ENCODE data around the gene CHD5.

CHD5 gene

DNA sequence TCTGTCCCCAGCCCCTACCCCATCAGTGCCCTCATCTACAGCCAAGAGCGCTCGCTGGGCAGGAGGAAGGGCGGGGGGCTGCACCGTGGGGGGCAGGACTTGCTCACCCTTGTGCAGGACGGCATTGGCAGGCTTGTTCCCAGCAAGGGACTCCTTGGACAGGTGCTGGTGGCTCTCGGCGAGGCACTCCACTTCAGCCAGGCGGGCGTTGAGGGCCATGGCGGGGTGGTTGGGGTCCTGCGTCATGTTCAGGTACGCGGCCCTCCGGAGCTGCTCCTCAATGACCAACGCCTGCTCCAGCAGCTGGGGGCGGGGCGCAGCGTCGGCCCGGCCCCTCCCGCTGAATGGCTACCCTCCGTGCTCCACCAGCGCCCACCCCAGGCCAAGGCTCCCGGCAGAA, 70.4 kb downstream of the CHD5 start:
- no peak for DNase-seq

DNA sequence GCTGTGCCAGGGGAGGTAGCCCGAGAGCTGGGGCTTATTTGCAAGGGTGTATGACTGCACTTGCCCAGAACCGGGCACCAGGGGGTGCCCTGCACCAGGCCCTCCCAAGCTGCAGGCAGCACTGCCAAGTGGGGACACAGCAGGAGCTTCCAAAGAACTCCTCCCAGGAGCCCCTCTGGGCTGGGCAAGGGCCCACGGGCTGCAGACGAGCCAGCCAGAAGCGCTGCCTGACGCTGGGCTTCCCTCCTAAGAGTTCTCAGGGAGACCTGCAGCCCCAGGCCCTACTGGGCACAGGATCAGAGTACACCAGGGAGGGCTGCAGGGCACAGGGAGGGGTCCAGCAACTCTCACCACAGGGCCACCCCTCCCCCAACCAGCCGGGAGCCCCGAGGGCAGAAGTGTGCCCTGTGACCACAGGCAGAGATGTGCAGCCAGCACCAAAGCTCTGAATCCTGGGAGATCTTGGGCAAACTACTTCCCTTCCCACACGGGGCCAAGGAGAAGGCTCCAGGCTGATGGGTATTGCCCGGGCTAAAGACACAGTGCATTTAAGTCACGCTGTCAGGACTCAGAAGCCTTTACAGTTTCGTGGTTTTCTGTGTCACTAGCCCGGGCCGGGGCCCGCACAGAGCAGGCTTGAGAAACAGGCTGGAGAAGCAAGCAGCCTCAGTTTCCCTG, 71.0 kb downstream of the CHD5 start:
- DNase-seq, result no peak

DNA sequence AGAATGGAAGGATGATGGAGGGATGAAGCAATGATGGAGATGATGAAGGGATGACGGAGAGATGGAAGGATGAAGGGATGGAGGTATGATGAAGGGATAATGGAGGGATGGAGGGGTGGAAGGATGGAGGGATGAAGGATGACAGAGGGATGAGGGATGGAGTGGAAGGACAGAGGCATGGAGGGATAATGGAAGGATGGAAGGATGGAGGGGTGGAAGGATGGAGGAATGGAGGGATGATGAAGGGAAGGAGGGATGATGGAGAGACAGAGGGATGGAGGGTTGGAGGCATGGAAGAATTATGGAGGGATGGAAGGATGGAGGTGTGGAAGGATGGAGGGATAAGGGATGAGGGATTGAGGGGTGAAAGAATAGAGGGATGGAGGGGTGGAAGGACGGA, 71.6 kb downstream of the CHD5 start:
- no peak for DNase-seq

DNA sequence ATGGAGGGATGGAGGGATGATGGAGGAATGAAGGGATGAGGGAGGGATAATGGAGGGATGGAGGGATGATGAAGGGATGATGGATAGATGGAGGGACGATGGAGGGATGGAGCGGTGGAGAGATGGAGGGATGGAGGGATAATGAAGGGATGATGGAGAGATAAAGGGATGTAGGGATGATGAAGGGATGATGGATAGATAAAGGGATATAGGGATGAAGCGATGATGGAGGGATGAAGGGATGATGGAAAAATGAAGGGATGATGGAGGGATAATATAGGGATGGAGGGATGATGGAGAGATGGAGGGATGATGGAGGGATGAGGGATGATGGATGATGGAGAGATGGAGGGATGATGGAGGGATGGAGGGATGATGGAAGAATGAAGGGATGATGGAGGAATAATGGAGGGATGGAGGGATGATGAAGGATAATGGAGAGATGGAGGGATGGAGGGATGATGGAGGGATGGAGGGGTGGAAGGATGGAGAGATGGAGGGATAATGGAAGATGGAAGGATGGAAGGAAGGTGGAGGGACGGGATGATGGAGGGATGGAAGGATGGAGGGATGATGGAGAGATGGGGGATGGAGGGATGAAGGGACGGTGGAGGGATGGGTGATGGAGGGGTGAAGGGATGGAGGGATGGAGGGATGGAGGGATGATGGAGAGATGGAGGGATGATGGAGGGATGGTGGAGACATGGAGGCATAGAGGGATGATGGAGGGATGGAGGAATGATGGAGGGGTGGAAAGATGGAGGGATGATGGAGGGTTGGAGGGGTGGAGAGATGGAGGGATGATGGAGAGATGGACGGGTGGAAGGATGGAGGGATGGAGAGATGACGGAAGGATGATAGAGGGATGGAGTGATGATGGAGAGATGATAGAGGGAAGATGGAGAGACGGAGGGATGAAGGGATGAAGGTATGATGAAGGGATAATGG, 72.4 kb downstream of the CHD5 start:
- no peak for DNase-seq

DNA sequence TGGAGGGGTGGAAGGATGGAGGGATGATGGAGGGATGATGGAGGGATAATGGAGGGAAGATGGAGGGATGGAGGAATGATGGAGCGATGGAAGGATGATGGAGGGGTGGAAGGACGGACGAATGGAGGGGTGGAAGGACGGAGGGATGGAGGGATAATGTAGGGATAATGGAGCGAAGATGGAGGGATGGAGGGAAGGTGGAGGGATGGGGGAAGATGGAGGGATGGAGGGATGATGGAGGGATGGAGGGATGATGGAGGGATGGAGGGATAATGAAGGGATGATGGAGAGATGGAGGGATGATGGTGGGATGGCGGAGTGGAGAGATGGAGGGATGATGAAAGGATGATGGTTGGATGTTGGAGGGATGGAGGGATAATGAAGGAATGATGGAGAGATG, 73.1 kb downstream of the CHD5 start:
- no peak for DNase-seq

DNA sequence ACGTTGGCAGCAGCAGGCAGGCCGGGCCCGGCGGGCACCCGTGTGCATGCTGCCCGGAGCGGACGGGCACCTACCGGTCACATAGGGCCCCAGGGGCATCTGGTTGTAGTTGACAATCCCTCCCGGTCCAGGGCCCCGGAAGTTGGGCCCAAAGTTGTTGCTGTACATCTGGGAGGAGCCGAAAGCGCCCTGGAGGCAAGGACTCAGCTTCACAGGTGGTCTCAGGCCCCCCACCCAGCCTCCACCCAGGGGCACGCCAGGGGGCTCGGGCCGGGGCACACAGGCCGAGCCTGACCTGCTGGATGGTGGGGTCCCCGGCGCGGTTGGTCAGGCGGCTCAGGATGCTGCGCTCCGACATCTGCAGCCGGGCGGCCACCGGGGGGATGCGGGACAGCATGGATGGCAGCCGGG, 73.8 kb downstream of the CHD5 start:
- DNase-seq, result no peak

DNA sequence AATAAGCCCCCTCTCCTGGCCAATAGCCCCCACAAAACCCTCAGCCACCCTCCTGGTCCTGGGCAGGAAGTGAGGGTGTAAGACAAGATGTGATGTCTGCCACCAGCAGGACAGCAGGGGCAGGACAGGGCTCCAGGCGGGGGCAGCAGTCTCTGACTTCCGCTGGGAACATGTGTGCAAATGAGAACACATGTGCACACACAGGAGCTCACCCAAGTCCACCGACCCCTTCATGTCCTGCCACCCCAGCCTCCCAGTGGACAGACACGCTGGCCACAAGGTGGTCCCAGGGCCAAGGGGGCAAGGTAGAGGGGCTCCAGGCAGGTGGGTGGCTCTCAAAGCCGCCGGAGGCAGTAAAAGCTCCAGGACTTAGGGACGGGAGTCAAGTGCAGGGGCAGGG, 74.4 kb downstream of the CHD5 start:
- DNase-seq, result no peak

DNA sequence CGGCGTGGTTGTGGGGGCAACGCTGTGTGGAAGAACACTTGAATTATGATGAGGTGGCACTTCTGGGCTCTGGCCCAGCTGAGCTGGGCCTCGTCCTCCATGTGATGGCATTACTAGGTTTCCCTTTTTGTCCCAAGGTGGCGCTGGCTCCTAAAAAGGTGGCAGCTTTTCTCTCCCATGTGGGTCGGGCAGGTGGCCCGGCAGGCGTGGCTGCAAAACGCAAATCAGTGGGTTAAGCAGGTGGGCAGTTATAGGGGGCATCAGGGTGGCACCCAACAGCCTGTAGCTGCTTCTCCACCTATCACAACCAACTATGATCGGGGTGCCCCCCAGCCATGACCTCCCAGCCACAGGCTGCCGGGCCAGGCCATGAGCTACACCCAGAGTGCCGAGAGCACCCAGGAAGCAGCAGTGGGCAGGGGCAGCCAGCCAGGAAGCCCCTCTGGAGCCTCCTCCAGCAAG, 74.9 kb downstream of the CHD5 start:
- no peak for DNase-seq

DNA sequence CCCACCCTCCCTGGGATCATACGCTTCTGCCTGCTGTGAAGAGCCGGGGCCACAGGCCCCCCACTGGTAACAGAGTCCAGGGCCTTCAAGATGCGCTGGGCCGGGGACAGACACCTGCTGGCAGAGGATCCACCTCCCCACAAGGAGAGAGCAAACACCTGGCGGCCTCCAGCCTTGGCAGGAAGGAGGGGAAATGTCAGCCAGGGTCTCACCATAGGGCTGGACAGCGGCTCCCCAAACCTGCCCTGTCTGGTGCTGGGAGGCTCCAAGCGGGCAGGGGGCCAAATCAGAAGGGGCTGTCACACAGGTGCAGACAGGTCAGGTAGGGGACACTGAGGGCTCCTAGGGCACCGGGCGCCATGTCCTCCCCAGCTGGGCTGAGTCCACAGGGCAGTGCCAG, 75.5 kb downstream of the CHD5 start:
- DNase-seq, result no peak

DNA sequence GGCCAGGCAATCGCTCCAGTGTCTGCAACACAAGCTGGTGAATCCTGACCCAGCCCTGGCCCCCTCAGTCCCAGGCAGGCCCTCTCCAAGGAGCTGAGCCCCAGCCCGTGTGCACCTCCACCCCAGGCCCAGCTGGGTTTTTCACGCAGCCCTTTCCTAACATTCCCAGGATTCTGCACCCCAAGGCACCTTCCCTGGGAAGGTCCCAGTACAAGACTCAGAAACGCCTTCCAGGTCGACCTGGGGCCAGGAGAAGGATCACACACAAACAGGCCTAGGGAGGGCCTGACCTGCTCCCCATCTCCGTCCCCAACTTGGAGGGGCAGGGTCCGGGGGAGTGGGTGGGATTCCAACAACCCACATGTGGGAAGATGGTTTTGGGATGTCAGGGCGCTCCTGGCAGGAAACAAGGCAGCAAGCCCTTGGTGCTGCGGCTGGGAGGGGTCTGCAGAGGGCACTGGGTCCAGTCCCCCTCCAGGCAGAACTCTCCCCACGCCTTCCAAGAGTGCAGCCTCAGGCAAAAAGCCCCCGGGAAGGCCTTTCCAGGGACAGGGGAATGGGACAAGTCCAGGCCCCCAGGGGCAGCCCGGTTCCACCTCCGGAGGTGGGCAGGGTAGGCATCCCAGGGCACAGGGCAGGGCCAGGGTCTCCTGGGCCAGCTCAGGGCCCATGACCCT, 76.1 kb downstream of the CHD5 start:
- DNase-seq, result no peak

DNA sequence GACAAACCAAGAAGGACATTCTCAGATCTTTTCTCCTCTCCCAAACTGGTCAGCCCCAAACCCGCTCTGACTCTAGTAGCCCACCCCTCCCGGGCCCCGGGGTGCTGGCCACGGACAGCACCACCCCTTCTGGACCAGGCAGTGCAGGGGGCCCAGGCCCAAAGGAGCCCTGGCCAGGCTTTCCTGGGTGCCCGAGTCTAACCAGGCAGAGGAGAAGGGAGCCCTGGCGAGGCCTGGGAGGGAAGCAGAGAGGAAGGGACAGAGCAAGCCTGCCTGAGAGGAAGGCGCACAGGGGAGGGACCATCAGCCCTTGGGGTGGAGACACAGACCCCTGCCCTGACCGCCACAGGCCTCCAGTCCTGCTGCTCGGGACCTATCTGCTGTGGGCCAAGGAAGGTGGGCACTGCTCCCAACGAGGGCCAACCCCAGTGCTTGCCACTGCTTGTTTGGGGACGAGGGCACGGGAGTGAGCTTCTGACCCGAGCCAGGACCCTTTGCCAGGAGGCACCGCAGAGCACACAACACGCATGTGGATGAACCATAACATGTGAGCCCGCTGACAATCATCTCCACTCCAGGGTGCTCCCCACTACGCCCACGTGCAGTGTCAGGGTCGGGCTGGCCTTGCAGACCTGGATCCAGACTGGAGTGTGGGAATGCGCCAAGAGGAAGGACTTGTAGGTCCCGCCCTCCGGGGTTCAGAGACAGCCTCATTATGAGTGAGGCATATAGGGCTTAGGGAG, 76.8 kb downstream of the CHD5 start:
- DNase-seq, result no peak

DNA sequence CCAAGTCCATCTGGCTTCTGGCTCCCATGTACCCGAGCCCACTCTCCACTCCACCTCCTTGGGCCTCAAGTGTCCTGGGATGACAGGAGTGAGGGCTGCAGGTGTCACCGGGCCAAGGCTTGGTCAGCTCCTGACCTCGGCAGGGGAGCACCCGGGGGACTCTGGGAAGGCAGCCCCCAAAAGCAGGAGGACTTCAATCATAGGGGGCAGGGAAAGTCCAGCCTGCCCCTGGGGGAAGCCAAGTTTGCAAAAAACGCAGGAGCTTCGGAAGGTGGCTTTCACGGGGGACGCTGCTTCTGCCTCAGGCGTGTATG, 77.6 kb downstream of the CHD5 start:
- no peak for DNase-seq

DNA sequence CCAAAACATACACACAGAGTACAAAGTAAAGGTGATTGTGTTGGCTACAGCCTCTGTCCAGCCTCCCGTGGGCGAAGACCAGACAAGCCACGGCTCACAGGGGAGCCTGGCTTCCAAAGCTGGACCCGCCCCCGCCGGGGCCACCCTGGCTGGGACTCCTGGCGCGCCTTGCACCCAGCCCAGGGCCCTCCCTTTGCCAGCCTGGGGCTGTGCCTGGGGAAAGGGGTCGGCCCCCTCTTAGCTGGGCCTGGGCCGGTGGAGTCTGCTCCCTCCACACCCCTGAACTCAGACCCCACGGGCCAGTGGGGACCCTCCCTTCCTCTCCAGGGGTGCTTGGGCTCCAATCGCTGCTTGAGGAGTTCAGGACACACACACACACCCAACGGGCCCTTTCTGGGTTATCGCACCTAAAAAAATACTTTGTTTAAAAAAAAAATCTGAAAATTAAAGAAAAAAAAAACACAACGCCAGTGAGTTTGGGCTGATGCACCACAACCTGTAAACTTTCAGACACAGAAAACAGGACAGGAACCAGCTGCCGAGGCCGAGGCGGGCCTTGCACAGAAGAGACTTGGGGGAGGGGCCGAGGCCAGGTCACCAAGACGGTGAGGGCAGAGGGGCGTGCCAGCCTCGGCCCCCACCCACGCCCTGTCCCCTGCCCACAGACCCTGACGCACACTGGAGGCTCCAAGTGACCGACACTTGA, 78.1 kb downstream of the CHD5 start:
- DNase-seq, result no peak

DNA sequence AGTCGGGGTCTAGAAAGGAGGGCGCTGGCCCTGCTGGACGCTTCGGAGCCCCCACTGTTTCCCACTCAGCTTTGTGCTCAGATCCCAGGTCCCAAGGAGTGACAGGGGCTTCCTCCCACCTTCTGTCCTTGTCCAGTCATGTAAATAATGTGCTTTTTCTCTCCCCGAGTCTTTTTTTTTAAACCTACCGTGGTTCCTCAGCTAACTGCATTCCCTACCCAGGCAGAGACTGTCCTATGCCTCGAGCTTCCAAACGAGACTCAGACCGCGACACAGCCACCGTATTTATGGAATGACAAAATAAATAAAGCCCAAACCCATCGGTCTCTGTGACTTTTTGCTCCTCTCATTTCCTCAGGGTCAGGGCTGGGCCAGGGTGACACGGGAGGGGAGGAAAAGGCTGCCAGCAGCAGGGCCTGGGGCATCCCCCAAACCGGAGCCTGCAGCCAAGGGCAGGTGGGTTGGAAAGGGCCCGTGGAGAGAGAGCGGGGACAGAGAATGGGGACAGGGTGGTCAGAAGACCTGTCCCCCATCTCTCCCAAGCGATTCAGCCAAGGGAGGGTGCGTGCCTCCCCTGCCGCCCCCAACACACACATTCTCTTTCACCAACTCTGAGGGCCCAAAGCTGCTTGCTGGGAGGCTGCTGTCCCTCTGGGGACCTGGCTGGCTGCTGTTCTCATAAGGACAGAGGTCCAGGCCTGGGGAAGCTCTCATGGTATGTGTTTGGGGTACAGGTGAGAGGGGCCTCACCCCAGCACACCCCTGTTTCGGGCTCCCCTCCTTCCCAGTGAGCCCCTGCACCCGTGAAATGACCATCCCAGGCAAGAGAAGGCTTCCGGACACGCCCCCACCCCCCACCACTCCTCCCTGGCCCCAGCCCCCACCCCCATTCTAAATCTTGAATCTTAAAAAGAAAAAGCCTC, 79.0 kb downstream of the CHD5 start:
- DNase-seq, result no peak

DNA sequence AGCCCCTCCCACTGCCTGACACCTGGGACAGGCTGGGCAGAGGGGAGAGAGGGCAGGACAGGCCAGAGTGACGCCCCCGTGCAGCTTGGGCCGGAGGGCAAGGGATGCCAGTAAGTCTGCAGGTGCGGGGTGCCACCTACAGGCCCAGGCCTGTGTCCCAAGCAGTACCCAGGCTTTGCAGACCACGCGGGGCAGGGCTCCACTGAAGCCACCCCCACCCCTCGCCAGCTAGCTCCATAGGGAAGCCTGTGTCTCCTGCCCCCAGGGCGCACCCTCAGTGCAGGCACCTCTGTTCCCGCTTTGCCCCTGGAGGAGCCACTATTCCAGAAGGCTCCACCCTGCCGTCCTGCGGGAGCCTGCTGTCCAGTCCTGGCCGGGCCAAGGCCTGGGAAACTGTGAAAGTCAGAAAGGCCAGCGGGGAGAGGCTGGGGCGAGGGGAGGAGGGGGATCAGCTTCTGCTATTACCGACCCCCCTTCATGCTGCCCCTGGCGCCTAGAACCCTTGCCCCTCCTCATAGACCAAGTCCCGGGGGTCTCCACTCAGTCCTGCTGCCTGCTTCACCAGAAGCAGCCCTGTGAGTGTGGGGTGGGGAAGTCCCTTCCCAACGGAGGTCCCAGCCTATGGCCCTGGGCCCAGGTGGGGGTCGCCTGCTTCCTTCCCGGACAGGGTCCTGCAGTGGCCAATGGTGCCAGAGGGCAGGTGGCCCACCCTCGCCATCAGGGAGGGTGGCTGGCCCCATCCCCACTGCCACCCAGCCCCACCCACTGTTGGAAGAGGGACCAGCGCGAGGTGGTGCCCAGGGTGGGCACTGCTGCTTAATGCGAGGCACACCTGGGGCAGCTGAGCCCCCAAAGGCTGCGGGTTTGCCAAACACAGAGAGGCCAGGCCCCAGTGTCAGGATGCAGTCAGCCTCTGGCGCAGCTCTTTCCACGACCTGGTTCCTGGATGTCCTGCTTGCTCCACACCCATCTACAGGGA, 80.0 kb downstream of the CHD5 start:
- no peak for DNase-seq

DNA sequence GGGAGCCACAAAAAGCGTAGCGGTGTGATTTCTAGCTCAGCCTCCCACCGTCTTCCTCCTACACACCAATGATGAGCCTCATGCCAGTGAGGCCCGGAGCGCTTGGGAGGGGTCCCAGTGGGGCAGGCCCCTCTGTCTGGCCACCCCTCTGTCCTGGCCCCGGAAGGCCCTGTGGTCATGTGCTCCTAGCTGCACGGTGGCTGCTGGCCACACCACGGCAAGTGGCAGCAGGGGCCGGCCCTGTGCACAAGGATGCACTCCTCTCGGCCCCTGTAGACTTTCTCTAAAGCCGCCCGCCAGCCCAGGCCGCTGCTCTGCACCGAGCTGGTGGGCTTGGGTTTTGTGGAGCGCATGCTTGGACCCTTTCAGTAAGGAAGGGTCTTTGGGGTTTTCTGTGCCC, 80.8 kb downstream of the CHD5 start:
- no peak for DNase-seq

DNA sequence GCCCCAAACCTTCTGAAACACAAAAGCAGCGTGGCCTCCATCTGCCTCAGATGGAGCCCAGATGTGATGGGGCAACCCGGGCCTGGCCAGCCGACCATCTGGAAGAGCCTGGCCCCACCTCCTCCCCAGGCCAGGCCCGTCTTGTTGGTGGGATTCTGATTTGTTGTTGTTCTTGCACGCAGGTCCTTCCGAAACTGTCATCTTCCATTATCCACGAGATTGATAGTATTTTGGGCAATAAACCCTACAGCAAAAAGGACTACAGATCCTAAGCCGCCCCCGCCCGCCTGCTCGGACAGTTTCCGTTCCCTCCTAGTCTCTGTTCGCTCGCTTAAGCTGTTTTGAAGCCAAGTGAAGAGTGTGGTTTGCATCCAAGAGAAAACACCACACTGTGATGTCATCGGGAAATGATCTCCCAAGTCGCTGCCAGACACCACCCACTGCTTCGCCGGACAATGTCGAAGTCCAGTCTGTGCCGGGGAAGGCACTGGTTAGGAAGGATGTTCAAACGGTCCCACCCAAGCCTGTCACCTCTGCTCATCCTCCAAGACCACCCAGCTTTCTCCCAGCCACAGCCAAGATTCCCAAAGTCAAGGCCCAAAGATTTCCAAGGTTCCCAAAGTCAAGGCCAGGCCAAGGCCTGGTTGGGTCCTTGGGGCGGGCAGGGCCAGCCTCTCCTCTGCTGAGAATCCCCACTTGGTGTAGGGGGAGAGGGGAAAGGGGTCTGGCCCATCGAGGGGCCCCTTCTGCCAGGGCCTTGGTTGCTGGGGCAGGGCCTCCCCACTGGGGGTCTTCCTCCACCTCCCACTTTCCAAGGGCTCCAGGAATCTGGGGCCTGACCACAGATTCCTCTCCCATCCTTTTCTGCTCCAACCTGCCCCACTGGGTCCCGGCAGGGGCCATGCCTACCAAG, 81.6 kb downstream of the CHD5 start:
- DNase-seq, result no peak

DNA sequence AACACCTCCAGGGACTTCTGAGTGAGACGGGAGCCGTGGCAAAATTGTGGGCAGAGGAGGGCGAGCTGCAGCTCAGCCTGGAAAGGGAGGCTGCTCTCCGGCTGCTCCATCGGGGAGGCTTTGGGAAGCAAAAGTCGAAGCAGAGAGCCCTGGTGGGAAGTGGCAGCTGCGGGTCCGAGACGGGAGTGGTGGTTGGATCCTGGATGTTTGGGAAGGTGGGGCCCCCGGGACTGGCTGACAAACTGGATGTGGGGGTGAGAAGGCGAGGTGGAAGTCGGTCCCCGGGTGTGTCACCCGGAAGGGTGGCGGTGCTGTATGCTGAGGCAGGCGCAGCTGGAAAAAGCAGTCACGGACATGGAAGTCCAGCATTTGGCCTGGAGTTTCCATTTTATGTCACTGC, 82.3 kb downstream of the CHD5 start:
- no peak for DNase-seq

DNA sequence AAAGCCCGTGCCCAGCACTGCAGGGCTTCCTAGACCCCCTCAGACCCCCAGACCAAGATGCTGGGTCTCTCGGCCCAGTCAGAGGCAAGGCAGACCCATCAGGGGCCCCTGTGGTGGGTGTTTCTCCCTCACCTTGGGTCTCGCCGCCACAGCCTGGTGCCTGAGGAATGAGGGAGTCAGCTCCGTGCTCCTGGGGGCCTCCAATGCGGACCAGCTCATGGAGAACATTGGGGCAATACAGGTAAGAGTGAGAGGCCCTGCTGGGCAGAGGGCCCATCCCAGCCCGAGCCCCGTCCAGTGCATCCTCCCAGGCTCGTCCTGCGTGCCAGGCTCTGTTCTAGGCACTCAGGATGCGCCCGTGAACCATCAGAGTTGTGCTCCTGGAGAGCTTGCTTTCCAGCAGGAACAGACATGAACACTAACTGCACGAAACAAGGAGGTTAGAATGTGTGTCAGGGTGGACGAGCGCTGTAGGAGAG, 83.0 kb downstream of the CHD5 start:
- DNase-seq, result no peak

All from stimulated activated CD4-positive, alpha-beta T cell treated with anti-CD3 and anti-CD28 coated beads, Interleukin-2, amount 100 ng/mL, for 48 hours (primary cell).